Fibroblast of skin of left quadriceps (primary cell): ENCODE measurements around the gene ADAP1.

Experiments used
- DNase-seq, 2 experiments: peaks; one replicate each; pipeline ENCODE4 v3.0.0-alpha.2; 2013; ENCODE audit warnings: low read depth in 2 of 2

The ADAP1 gene

GRCh38 chr7:988963-989529 lies 34.6 kb upstream of the ADAP1 start:
- DNase-seq = no peak

GRCh38 chr7:988426-988911 lies 34.0 kb upstream of the ADAP1 start:
- DNase-seq = no peak

- no peak for DNase-seq
Measured at GRCh38 chr7:987909-988308, 33.4 kb upstream of the ADAP1 start.

GRCh38 chr7:986766-987751 lies 32.6 kb upstream of the ADAP1 start:
- DNase-seq = no peak

- DNase-seq = no peak
Measured at GRCh38 chr7:985915-986741, 31.6 kb upstream of the ADAP1 start.

GRCh38 chr7:985127-985416 lies 30.6 kb upstream of the ADAP1 start:
- DNase-seq = no peak

- no peak for DNase-seq
Measured at GRCh38 chr7:984361-985126, 30.1 kb upstream of the ADAP1 start.

- DNase-seq = no peak
Measured at GRCh38 chr7:983616-984071, 29.2 kb upstream of the ADAP1 start.

GRCh38 chr7:983004-983615 lies 28.6 kb upstream of the ADAP1 start, which contains the start of gene CYP2W1:
Gene CYP2W1, plus strand, starts transcription at chr7:983181. Its CDS starts 31 bp downstream, at chr7:983212.
- no peak for DNase-seq

GRCh38 chr7:982511-983003 lies 28.1 kb upstream of the ADAP1 start:
- no peak for DNase-seq

GRCh38 chr7:981793-982510 lies 27.5 kb upstream of the ADAP1 start:
- no peak for DNase-seq

- no peak for DNase-seq
Measured at GRCh38 chr7:979886-980571, 25.5 kb upstream of the ADAP1 start.

GRCh38 chr7:979151-979550 lies 24.7 kb upstream of the ADAP1 start:
- no peak for DNase-seq

- DNase-seq = no peak
Measured at GRCh38 chr7:978416-979091, 24.1 kb upstream of the ADAP1 start.

GRCh38 chr7:978049-978346 lies 23.5 kb upstream of the ADAP1 start:
- no peak for DNase-seq

GRCh38 chr7:977326-978048 lies 23.0 kb upstream of the ADAP1 start:
- no peak for DNase-seq

- DNase-seq = no peak
Measured at GRCh38 chr7:976901-977325, 22.4 kb upstream of the ADAP1 start.

GRCh38 chr7:975702-976473 lies 21.4 kb upstream of the ADAP1 start:
- DNase-seq = no peak
